Spinal cord (tissue), 10 donors: ENCODE measurements around the gene DALRD3. TPM values are rescaled to one million over a fixed set of nuclear protein-coding genes. Genes with fewer than 3 reads are reported as not detected.

Experiments
- DNase-seq, 6 donors: peaks; one replicate each; pipeline versions ENCODE4 v3.0.0 to v3.0.0-alpha.2; 2013 to 2015; ENCODE audit warnings: low spot score in 6 of 6, low read depth in 4 of 6
- H3K27ac ChIP-seq: one replicate; pipeline ENCODE4 v1.5.1; 2013; ENCODE audit warnings: low read depth, low read length, control low read depth
- H3K27me3 ChIP-seq: one replicate; pipeline ENCODE4 v1.6.1; 2013; ENCODE audit warnings: low read length; ENCODE audit not compliant: control insufficient read depth, insufficient read depth
- H3K36me3 ChIP-seq: one replicate; pipeline ENCODE4 v1.6.1; 2013; ENCODE audit warnings: low read length; ENCODE audit not compliant: control insufficient read depth, insufficient read depth
- H3K4me1 ChIP-seq: one replicate; pipeline ENCODE4 v1.6.1; 2013; ENCODE audit warnings: low read length; ENCODE audit not compliant: control insufficient read depth, insufficient read depth
- H3K4me3 ChIP-seq: one replicate; pipeline ENCODE4 v1.5.1; 2013; ENCODE audit warnings: low read depth, low read length, control low read depth
- H3K9me3 ChIP-seq: one replicate; pipeline ENCODE4 v1.6.1; 2013; ENCODE audit warnings: low read length; ENCODE audit not compliant: control insufficient read depth, insufficient read depth
- WGBS: methylation state at CpG from one replicate; pipeline ENCODE4 v1.1.5; 2013; ENCODE audit warnings: missing lambda C conversion rate; ENCODE audit not compliant: insufficient coverage; 5-methylcytosine and 5-hydroxymethylcytosine counted together
- polyA plus RNA-seq, 2 donors: library from polyadenylated mRNA; unstranded; fragments of 120-200 nt; gene quantifications; one replicate each; pipeline ENCODE4 v1.2.1, GENCODE V29; 2013; ENCODE audit not compliant: insufficient read length in 2 of 2
- total RNA-seq, 2 donors: library from RNA; depleted of rRNA in 1 of 2; stranded (reverse); fragments of 120-200 nt in 1 of 2; fragments of >200 nt in 1 of 2; gene quantifications; one replicate each; pipeline versions ENCODE4 v1.2.3 to v1.2.4, GENCODE V29; 2013 to 2014
- donor health status: healthy.

DALRD3 gene
- total and polyA plus RNA-seq, 4 donors, result 35.7 to 85.7 (median 67.5) TPM

DNA sequence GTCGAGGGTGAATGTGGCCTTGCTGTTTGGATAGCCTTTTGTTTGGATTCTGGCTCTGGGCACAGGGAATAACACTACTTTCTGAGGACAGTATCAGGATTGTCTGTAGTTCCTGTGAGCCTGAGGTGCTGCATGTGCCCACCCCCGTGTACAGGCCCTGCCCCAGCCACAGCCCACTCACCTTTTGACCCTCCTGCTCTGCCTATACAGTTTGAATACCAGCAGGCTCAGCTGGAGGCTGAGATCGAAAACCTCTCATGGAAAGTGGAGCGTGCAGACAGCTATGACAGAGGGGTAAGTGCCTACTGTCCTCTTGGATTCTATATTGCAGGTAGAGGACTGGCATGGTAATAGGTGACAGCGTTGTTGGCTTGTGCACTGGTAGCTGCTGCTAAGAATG lies 35.7 kb downstream of the DALRD3 start:
- H3K27ac ChIP-seq, result no peak overlapping the region
- no peaks in the 10 kb centered on the region for H3K27me3 ChIP-seq

DNA sequence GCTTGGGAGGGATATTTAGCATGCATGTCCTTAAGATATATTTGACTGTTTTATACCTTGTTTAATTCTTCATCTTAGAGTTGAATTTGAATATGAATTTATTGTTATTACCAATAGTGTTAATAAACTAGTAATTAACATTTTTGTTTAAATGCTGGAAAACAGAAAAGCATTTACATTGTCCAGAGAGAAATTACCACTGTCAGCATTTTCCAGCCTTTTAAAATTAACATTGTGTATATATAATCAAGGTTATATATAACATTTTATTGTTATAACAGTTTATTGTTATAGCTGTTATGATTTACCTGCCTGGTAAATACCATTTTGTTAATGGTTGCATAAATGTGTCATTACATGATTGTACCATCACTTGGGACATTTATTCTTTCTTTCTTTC lies 36.4 kb downstream of the DALRD3 start:
- no peak for DNase-seq
- no peaks in the 10 kb centered on the region for H3K9me3 ChIP-seq
- no peaks in the 10 kb centered on the region for H3K27me3 ChIP-seq
- no peak overlapping the region for H3K4me3 ChIP-seq
- no peaks in the 10 kb centered on the region for H3K4me1 ChIP-seq
- H3K36me3 ChIP-seq, result peaks cover 68% of the 10 kb centered on the region
- no peak overlapping the region for H3K27ac ChIP-seq

More for the DNA sequence above, 35.7 kb downstream of the DALRD3 start:
- Histone ChIP-seq H3K4me1 (no peaks in the 10 kb centered on the region), H3K4me3 (no peak overlapping the region), H3K36me3 (peaks cover 61% of the 10 kb centered on the region), H3K9me3 (no peaks in the 10 kb centered on the region)
- WGBS, result 87% methylated on average over 4 of the region's 5 CpGs
- DNase-seq, result no peak

DNA sequence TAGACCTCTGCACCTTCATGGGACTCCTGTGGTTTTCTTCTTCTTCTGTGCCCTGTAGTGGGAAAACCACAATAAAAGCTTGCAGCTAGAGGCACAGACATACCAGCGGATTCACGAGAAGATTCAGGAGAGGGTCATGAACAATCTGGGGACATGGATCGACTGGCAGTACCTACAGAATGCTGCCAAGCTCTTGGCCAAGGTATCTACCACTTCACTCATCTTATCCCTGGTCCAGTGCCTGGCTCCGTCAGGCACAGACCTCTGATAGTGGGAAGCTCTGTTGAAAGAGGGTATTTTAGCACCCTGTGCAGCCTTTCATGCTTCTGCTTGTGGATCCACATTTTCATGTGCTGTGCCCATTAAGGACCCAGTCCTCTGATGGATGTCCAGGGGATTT lies 38.1 kb downstream of the DALRD3 start:
- 90% methylated on average over 3 of the region's 4 CpGs for WGBS
- no peak overlapping the region for H3K27ac ChIP-seq
- peaks cover 74% of the 10 kb centered on the region for H3K36me3 ChIP-seq
- no peak overlapping the region for H3K4me3 ChIP-seq
- DNase-seq, result no peak
- no peaks in the 10 kb centered on the region for H3K27me3 ChIP-seq
- no peaks in the 10 kb centered on the region for H3K9me3 ChIP-seq
- no peaks in the 10 kb centered on the region for H3K4me1 ChIP-seq

DNA sequence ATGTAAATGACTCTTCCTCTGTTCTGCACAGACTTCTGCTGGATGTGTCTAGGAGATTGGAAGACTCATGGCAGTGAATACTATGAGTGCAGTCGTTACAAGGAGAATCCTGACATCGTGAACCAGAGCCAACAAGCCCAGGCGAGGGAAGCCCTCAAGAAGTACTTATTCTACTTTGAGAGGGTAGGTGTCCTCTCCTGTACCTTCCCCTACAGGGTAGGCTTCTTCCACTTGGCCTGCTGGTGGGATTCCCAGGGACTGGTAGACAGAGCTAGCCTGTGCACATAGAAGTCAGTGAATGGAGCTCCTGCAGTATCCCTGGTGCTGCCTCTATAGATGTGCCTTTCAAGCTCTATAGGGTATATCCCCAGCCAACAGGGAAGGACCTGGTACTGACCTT lies 38.9 kb downstream of the DALRD3 start:
- H3K27me3 ChIP-seq, result no peaks in the 10 kb centered on the region
- H3K36me3 ChIP-seq, result peaks cover 77% of the 10 kb centered on the region
- no peak overlapping the region for H3K4me3 ChIP-seq
- H3K9me3 ChIP-seq, result no peaks in the 10 kb centered on the region
- WGBS, result no CpG with 5 or more reads among the region's 3 CpGs
- no peak for DNase-seq
- H3K4me1 ChIP-seq, result no peaks in the 10 kb centered on the region
- no peak overlapping the region for H3K27ac ChIP-seq

DNA sequence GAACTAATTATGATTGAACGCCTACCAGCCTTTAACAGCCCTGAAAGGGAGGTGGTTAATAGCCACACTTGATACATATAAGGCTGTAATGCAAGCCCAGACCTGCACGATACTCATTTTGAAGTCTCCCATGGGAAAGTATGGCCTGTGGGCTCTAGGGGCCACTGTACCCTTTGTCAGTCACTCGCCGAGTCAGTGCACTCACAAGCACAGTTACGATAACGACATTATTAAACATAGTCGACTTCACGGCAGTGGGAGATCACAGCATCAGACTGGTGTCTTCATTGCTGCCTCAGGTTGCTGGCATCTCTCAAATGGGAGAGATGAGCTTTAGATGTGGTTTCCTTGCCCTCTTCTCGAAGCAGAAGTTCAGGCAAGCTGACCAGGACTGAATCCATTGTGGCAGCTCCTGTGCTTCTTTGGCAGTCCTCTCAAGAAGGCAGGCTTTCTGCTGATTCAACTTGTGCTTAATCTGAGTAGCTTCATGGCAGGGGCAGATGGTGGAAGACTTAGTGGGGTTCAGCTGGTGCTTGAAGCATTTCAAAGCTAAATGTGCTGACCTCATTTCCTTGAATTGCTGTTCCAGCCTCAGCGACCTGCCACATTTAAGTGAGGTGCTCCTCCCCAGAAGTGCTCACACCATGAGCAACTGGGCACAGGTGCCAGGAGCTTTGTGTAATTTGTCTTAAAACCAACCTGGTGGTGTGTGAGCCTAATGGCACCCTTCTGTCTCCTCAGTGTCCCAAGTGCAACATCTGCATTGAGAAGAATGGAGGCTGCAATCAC lies 44.1 kb downstream of the DALRD3 start:
- no peaks in the 10 kb centered on the region for H3K27me3 ChIP-seq
- no peaks in the 10 kb centered on the region for H3K4me1 ChIP-seq
- WGBS, result 83% methylated on average over 10 of the region's 10 CpGs
- DNase-seq, result no peak
- no peak overlapping the region for H3K27ac ChIP-seq
- no peak overlapping the region for H3K4me3 ChIP-seq
- H3K9me3 ChIP-seq, result no peaks in the 10 kb centered on the region
- peaks cover 81% of the 10 kb centered on the region for H3K36me3 ChIP-seq

DNA sequence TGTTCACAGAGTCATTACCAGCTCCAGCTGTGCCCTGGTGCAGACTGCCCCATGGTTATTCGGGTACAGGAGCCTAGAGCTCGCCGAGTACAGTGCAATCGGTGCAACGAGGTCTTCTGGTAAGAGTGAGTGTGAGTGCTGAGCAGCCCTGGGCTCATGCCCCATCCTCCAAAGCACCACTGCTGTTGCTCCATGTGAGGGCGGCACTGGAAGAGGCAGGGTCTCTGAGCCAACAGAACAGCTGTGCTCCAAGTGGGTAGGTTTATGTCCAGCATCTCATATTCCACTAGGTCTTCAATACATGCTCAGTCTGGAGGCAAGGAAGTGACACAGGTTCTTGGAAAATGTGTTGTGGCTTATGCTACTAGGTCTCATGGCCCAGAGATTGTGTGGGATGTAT lies 47.8 kb downstream of the DALRD3 start:
- 98% methylated on average over 5 of the region's 6 CpGs for WGBS
- Histone ChIP-seq H3K4me3 (no peak overlapping the region), H3K27ac (no peak overlapping the region), H3K4me1 (no peaks in the 10 kb centered on the region), H3K27me3 (no peaks in the 10 kb centered on the region), H3K9me3 (no peaks in the 10 kb centered on the region), H3K36me3 (peaks cover 68% of the 10 kb centered on the region)
- DNase-seq, result no peak

DNA sequence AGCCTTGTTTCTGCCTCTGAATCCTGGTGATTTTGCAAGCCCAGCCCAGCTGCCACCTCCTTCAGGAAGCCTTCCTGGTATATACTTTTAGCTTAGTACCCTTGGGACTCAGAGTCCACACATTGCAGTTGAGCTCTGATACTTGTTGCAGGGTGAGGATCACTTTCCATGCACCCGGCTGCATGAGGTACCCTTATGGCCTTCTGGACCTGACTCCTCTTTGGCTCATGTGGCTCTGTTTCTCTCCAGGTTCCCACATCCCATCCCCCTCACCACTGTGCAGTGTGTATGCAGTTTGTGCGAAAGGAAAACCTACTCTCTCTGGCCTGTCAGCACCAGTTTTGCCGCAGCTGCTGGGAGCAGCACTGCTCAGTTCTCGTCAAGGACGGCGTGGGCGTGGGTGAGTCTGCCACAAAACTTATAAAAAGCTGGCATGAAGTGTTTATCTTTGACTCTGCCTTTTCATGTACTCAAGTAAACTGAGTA lies 51.5 kb downstream of the DALRD3 start:
- WGBS, result 90% methylated on average over 6 of the region's 7 CpGs
- H3K27me3 ChIP-seq, result no peaks in the 10 kb centered on the region
- H3K4me1 ChIP-seq, result no peaks in the 10 kb centered on the region
- H3K4me3 ChIP-seq, result no peak overlapping the region
- DNase-seq, result no peak
- H3K36me3 ChIP-seq, result peaks cover 52% of the 10 kb centered on the region
- no peaks in the 10 kb centered on the region for H3K9me3 ChIP-seq
- H3K27ac ChIP-seq, result no peak overlapping the region

DNA sequence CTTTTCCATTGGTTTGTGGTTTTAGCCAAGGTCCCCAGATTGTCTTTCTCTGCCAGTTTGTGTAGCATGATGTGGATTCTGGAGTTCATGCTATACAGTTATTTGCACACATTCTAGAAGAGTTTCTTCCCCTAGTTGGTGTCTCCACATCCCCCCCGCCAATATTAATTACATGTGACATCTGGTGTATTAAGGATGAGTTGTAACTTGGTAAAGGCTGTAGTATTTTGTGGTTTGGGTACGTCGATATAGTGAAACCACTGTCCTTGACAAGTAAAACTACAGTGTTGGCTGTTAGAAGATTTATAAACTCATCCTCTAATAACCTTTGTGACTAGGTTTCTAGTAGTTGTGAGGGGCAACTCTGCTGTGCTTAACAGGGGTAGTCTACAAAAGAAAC lies 52.0 kb downstream of the DALRD3 start:
- H3K4me3 ChIP-seq, result no peak overlapping the region
- H3K9me3 ChIP-seq, result no peaks in the 10 kb centered on the region
- no peaks in the 10 kb centered on the region for H3K4me1 ChIP-seq
- DNase-seq, result no peak
- H3K36me3 ChIP-seq, result peaks cover 49% of the 10 kb centered on the region
- no CpG with 5 or more reads among the region's 3 CpGs for WGBS
- H3K27ac ChIP-seq, result no peak overlapping the region
- H3K27me3 ChIP-seq, result no peaks in the 10 kb centered on the region
